Umbilical cord (tissue), 2 donors: ENCODE results near the gene ADGRV1. TPM values are rescaled to one million over a fixed set of nuclear protein-coding genes. Genes with fewer than 3 reads are reported as not detected.

ENCODE experiments used
- DNase-seq: peaks from one replicate; pipeline ENCODE4 v3.0.0-alpha.2; 2015; ENCODE audit warnings: low spot score
- total RNA-seq: library from RNA; depleted of rRNA; stranded (reverse); fragments of >200 nt; gene quantifications from one replicate; pipeline ENCODE4 v1.2.3, GENCODE V29; 2014; ENCODE audit warnings: low replicate concordance; ENCODE audit not compliant: insufficient read depth

Gene ADGRV1
- total RNA-seq, 1 donor from 2014 or later, result 15.4 TPM

GRCh38 chr5:90871391-90871991, 312.9 kb downstream of the ADGRV1 start:
- DNase-seq, result peak; percentile 60

- DNase-seq, result no peak
These were observed 314.5 kb downstream of the ADGRV1 start for GRCh38 chr5:90873033-90873517.

- DNase-seq, result no peak
These were observed 315.5 kb downstream of the ADGRV1 start for GRCh38 chr5:90874066-90874465.

- no peak for DNase-seq
These were observed 316.9 kb downstream of the ADGRV1 start for GRCh38 chr5:90875456-90875855.

GRCh38 chr5:90876366-90876765, 317.8 kb downstream of the ADGRV1 start:
- no peak for DNase-seq

- no peak for DNase-seq
These were observed 318.5 kb downstream of the ADGRV1 start for GRCh38 chr5:90877049-90877448.

- DNase-seq, result no peak
These were observed 319.5 kb downstream of the ADGRV1 start for GRCh38 chr5:90878081-90878480.

GRCh38 chr5:90878549-90879196, 320.1 kb downstream of the ADGRV1 start:
- DNase-seq, result no peak

- no peak for DNase-seq
These were observed 323.1 kb downstream of the ADGRV1 start for GRCh38 chr5:90881626-90882150.

GRCh38 chr5:90882448-90882847, 323.9 kb downstream of the ADGRV1 start:
- no peak for DNase-seq

- no peak for DNase-seq
These were observed 326.7 kb downstream of the ADGRV1 start for GRCh38 chr5:90885180-90885868.

GRCh38 chr5:90886381-90886780, 327.8 kb downstream of the ADGRV1 start:
- DNase-seq, result no peak

GRCh38 chr5:90888511-90889324, 330.1 kb downstream of the ADGRV1 start:
- DNase-seq, result no peak

GRCh38 chr5:90889325-90889600, 330.7 kb downstream of the ADGRV1 start:
- no peak for DNase-seq

- no peak for DNase-seq
These were observed 331.6 kb downstream of the ADGRV1 start for GRCh38 chr5:90890180-90890579.

GRCh38 chr5:90894866-90895420, 336.3 kb downstream of the ADGRV1 start:
- DNase-seq, result no peak

- DNase-seq, result no peak
These were observed 339.0 kb downstream of the ADGRV1 start for GRCh38 chr5:90897618-90898017.

- DNase-seq, result no peak
These were observed 339.9 kb downstream of the ADGRV1 start for GRCh38 chr5:90898326-90899013.

- no peak for DNase-seq
These were observed 340.5 kb downstream of the ADGRV1 start for GRCh38 chr5:90899014-90899604.

GRCh38 chr5:90901261-90901660, 342.7 kb downstream of the ADGRV1 start:
- no peak for DNase-seq

GRCh38 chr5:90902170-90902569, 343.6 kb downstream of the ADGRV1 start:
- DNase-seq, result no peak
